CD4-positive, alpha-beta T cell treated with Interleukin-15 for 1 hour (primary cell): ENCODE results near the gene SPATC1L.
A peak's percentile ranks its signal among the peaks of the same experiment; 100 is the strongest.
"Not testable (repeated sequence)": the region's sequence is repeated elsewhere in the genome, so short reads cannot be mapped to it uniquely, and the experiment has no call there.

Source experiments
- DNase-seq: peaks from one replicate; pipeline ENCODE4 v3.0.0-alpha.2; 2020

SPATC1L gene

GRCh38 chr21:46199436-46200373 is 15.4 kb upstream of the SPATC1L start:
- no peak for DNase-seq

GRCh38 chr21:46196733-46197132 is 12.5 kb upstream of the SPATC1L start:
- peak; percentile 10 for DNase-seq

- DNase-seq, result no peak
Observed at GRCh38 chr21:46195595-46196195, 11.4 kb upstream of the SPATC1L start.

GRCh38 chr21:46194374-46195334 is 10.4 kb upstream of the SPATC1L start:
- no peak for DNase-seq

- no peak for DNase-seq
Observed at GRCh38 chr21:46193829-46194373, 9.6 kb upstream of the SPATC1L start.

- DNase-seq, result no peak
Observed at GRCh38 chr21:46191686-46192575, 7.7 kb upstream of the SPATC1L start.

GRCh38 chr21:46191257-46191685 is 7.0 kb upstream of the SPATC1L start:
- DNase-seq, result no peak

- DNase-seq, result no peak
Observed at GRCh38 chr21:46190491-46191131, 6.4 kb upstream of the SPATC1L start.

- no peak for DNase-seq
Observed at GRCh38 chr21:46189959-46190490, 5.8 kb upstream of the SPATC1L start.

GRCh38 chr21:46189213-46189958 is 5.1 kb upstream of the SPATC1L start:
- no peak for DNase-seq

GRCh38 chr21:46188226-46189212 is 4.3 kb upstream of the SPATC1L start:
- DNase-seq, result no peak

- DNase-seq, result no peak
Observed at GRCh38 chr21:46187814-46188213, 3.6 kb upstream of the SPATC1L start.

GRCh38 chr21:46187261-46187660 is 3.0 kb upstream of the SPATC1L start:
- DNase-seq, result no peak

- DNase-seq, result no peak
Observed at GRCh38 chr21:46185716-46186115, 1.5 kb upstream of the SPATC1L start.

GRCh38 chr21:46184625-46185555 is 631 bp upstream of the SPATC1L start:
- DNase-seq, result peak; percentile 86

GRCh38 chr21:46183337-46183909 is 836 bp downstream of the SPATC1L start:
- not testable (repeated sequence) for DNase-seq
